ENCODE data around the gene SHISA7.
"Not testable (repeated sequence)": the region's sequence is repeated elsewhere in the genome, so short reads cannot be mapped to it uniquely, and the experiment has no call there.

SHISA7 gene

GRCh38 chr19:55443824-55444480 is 852 bp upstream of the SHISA7 start:
- FAIRE-seq: no peak

DNA sequence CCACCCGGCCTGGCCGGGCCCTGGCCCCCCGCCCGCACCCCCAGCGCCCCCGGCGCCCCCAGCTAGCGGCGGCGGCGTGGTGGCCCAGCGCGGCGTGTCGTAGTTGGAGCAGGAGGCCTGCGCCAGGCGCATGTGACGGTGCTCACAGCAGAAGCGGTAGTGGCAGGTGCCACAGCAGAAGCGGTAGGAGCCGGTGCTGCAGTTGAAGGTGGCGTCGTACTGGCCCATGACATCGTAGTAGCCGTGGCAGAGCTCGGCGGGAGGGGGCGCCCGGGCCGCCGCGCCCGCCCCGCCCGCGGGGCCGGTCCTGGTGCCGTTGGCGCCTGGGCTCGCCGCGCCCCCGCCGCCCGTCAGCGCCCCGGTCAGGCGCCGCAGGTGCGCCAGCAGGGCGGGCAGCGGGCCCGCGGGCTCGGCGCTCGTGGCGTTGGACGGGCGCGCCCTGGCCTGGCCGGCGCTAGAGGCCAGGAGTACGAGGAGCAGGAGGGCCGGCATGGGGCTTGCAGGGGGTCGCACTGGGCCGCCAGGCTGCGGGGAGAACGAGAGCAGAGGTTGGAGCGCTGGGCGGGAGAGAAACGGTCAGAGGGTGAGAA is 633 bp downstream of the SHISA7 start:
- no peak for FAIRE-seq

DNA sequence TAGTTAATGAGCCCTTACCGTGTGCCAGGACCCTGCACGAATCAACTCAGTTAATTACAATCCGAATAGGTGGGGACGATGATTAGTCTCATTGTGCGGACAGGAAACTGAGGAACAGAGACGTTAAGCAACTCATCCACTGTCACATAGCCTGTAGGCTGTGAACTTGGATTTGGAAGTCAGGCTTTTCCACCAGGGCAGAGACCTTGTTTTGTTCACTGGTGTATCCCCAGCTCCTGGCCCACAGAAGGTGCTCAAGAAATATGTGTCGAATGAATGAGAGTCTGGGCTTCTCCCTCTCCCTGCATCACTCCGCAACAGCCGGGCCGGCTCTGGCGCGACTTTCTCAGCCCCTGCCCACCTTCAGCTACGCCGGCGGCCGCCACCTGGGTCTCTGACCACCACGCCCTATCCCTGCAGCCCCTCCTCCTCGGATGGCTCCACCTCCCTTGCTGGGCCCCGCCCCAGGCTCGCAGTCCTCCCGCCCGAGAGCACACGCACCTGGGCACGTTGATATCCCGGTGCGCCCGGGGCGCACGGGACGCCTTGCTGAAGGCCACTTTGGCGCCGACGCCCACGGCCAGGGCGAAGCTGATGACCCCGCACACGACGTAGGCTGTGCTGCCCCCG is 1.3 kb downstream of the SHISA7 start:
- no peak for FAIRE-seq

DNA sequence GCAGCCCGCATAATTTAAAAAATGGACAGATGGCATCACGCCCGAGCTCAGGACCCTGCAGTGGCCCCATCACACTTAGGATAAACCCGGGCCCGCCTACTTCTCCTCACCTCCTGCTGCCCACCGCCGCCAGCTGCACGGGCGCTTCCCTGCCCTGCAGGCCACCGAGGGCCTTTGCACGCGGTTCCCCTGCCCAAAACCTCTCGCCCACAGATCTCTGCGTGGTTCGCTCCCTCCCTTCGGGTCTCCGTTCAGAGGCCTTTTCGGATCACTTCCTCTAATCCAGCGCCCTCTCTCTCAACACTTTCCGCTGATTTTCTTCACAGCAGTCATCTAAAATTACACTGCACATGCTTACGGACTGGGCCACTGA is 1.8 kb downstream of the SHISA7 start:
- no peak for FAIRE-seq

GRCh38 chr19:55440411-55441105 is 2.5 kb downstream of the SHISA7 start:
- FAIRE-seq: no peak

GRCh38 chr19:55439052-55439451 is 4.0 kb downstream of the SHISA7 start:
- no peak for FAIRE-seq

DNA sequence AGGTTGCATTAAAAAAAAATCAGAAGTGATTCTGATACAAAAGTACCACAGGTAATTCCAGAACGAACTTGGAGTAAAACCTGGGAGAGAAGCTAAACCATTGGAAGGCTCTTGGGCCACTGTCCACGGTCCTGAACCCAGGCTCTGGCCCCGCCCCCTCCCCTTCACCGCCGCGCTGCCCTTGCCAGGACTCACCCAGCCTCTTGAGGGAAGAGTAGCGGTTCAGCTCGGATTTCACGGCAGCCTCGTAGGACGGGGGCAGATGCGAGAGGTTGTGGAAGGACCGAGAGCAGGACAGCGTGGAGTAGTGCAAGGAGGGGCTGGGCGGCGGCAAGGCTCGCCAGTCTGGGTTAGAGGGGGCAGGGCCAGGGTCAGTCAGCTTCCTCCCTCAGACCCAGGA is 5.7 kb downstream of the SHISA7 start:
- FAIRE-seq: no peak

DNA sequence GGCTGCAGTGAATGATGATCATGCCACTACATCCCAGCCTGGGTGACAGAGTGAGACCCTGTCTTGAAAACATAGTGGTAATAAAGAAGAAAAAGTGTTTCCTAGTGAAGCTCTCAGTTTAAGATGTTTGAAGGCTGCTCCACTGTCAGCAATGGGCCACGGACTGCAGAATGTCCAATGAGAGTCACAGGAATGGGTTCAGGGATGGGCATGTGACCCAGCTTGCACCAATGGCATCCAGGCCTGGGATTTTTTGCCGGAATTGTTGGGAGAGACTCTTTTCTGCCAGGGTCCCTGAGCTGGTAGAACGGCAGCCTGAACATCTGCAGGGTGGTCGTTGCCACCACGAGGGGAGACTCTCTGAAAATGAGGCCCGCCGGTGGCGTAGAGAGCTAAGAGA is 6.3 kb downstream of the SHISA7 start:
- FAIRE-seq: no peak

DNA sequence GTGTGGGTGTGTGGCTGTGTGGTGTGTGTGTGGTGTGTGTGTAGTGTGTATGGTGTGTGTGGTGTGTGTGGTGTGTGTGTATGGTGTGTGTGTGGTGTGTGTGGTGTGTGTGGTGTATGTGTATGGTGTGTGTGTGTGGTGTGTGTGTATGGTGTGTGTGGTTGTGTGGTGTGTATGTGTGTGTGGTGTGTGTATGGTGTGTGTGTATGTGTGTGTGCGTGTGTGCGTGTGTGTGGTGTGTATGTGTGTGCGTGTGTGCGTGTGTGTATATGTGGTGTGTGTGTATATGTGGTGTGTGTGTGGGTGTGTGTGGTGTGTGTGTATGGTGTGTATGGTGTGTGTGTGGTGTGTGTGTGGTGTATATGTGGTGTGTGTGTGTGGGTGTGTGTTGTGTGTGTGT is 8.1 kb downstream of the SHISA7 start:
- no peak for FAIRE-seq

DNA sequence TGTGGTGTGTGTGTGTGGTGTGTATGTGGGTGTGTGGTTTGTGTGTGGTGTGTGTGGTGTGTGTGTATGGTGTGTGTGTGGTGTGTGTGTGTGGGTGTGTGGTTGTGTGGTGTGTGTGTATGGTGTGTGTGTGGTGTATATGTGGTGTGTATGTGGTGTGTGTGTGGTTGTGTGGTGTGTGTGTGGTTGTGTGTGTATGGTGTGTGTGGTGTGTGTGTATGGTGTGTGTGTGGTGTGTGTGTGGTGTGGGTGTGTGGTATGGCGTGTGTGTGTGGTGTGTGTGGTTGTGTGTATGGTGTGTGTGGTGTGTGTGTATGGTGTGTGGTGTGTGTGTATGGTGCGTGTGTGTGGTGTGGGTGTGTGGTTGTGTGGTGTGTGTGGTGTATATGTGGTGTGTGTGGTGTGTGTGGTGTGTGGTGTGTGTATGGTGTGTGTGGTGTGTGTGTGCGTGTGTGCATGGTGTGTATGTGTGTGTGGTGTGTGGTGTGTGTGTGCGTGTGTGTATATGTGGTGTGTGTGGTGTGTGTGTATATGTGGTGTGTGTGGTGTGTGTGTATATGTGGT is 8.7 kb downstream of the SHISA7 start:
- no peak for FAIRE-seq

GRCh38 chr19:55433292-55433691 is 9.8 kb downstream of the SHISA7 start:
- no peak for FAIRE-seq

GRCh38 chr19:55432241-55432959 is 10.7 kb downstream of the SHISA7 start:
- FAIRE-seq: no peak

GRCh38 chr19:55431183-55431582 is 11.9 kb downstream of the SHISA7 start:
- FAIRE-seq: no peak

GRCh38 chr19:55426042-55426441 is 17.1 kb downstream of the SHISA7 start:
- no peak for FAIRE-seq

- FAIRE-seq: no peak
Observed at GRCh38 chr19:55424518-55424917, 18.6 kb downstream of the SHISA7 start.

DNA sequence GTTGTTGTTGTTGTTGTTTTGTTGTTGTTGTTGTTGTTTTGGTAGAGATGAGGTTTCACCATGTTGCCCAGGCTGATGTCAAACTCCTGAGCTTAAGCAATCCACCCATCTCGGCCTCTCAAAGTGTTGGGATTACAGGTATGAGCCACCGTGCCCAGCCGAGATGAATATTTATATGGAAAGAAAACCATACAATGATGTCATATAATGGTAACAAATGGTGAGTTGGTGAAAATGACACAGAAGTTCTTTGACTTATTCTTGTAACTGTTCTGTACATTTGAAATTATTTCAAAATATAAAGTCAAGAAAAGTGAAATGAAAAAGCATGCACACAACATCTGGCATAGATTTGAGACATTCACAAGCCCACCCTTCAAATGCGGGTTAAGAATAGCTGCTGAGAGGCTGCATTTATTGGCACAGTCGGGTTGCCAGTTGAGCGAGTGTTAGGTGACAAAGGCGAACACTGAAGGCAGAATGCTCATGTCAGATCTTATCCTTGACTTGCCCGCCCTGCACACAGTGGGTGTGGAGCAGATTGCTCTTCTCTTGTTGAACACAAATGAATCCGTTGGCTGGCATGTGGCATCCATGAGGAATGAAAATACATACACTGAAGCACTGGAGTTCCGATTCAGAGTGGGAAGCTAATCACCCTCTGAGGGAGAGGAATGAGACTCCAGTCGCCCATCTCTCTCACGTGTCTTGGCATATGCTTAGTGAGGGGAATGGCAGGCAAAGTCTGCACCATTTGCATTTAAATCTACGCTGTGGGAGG is 19.7 kb downstream of the SHISA7 start:
- no peak for FAIRE-seq

GRCh38 chr19:55421281-55421680 is 21.8 kb downstream of the SHISA7 start:
- not testable (repeated sequence) for FAIRE-seq

GRCh38 chr19:55419624-55420236 is 23.4 kb downstream of the SHISA7 start:
- FAIRE-seq: no peak

DNA sequence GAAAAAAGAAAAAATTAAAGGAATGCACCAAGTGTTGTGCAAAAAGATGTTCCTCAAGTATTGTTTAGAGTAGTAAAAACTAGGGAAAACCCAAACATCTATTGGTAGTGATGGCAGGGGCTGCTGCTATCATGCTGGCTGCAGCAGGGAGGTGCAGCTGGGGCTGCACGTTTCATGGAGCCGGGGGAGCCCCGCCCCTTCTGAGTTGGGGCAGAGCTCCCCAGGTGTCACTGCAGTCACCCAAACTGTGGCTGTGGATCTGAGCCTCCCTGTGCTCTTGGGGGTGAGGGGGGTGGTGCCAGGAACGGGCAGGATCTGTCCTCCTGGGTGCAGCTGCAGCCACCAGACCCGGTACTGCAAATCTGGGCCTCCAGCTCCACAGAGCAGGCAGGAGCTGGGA is 24.0 kb downstream of the SHISA7 start:
- FAIRE-seq: no peak

- peak; percentile 58 for FAIRE-seq
Observed at GRCh38 chr19:55418185-55418584, 24.9 kb downstream of the SHISA7 start.

GRCh38 chr19:55410168-55410567 is 32.9 kb downstream of the SHISA7 start:
- no peak for FAIRE-seq

- not testable (repeated sequence) for FAIRE-seq
Observed at GRCh38 chr19:55409179-55409578, 33.9 kb downstream of the SHISA7 start.

Measured in A204.1 (cell line).